IPS-NIHi11 (cell line): ENCODE results near the gene XXYLT1.

Experiments
- DNase-seq: peaks from one replicate; pipeline ENCODE4 v3.0.0; 2012; ENCODE audit warnings: mixed read lengths, low spot score

XXYLT1 gene

GRCh38 chr3:195025884-195026200 lies 245.1 kb downstream of the XXYLT1 start:
- DNase-seq = no peak

- DNase-seq = no peak
These were observed 245.7 kb downstream of the XXYLT1 start for GRCh38 chr3:195025056-195025883.

GRCh38 chr3:195023989-195024388 lies 247.0 kb downstream of the XXYLT1 start:
- DNase-seq = no peak

GRCh38 chr3:195023576-195023975 lies 247.4 kb downstream of the XXYLT1 start:
- no peak for DNase-seq

DNA sequence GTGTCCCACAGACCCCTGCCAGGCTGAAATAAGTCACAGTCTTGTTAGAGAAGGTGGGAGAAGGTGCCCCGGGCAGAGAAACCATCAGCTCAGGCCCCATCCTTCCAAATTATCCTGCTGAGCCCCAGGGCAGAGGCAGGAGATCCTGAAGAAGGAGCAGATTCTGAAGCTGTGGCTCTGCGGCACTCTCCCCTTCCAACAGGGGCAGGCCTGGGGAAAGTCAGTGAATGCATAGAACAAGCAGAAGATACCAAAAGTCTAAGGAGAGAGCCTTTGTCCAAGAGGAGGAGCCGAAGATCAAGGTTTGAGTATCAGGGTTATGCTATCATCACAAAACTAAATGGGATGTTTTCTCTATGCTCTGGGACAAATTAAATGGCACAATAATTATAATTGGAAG lies 249.3 kb downstream of the XXYLT1 start:
- DNase-seq = no peak

GRCh38 chr3:195020921-195021320 lies 250.0 kb downstream of the XXYLT1 start:
- DNase-seq = no peak

- DNase-seq = no peak
These were observed 250.8 kb downstream of the XXYLT1 start for GRCh38 chr3:195020185-195020584.

- no peak for DNase-seq
These were observed 251.6 kb downstream of the XXYLT1 start for GRCh38 chr3:195019335-195019734.
